Trophoblast cell (in vitro differentiated cells and primary cell): ENCODE data around the gene ARHGAP10.

Experiments used
- DNase-seq, 2 donors: peaks; one replicate each; pipeline ENCODE4 v3.0.0-alpha.2; 2016
- H2AFZ ChIP-seq: 2 replicates; pipeline ENCODE4 v1.6.1; 2013; ENCODE audit warnings: low read length, moderate library complexity, mild to moderate bottlenecking; ENCODE audit not compliant: insufficient read depth, poor library complexity
- H2AK5ac ChIP-seq: 2 replicates; pipeline ENCODE4 v1.6.1; 2013; ENCODE audit warnings: mild to moderate bottlenecking, low read length
- H2BK120ac ChIP-seq: 2 replicates; pipeline ENCODE4 v1.6.1; 2013; ENCODE audit warnings: low read length, mild to moderate bottlenecking, moderate library complexity; ENCODE audit not compliant: insufficient read depth, poor library complexity
- H2BK12ac ChIP-seq: 2 replicates; pipeline ENCODE4 v1.6.1; 2013; ENCODE audit warnings: mild to moderate bottlenecking, low read length, moderate library complexity
- H2BK5ac ChIP-seq: 2 replicates; pipeline ENCODE4 v1.6.1; 2013; ENCODE audit warnings: low read length, low read depth, moderate library complexity, mild to moderate bottlenecking; ENCODE audit not compliant: poor library complexity
- H3K14ac ChIP-seq: 2 replicates; pipeline ENCODE4 v1.6.1; 2013; ENCODE audit warnings: mild to moderate bottlenecking, low read length
- H3K18ac ChIP-seq: 2 replicates; pipeline ENCODE4 v1.6.1; 2013; ENCODE audit warnings: mild to moderate bottlenecking, low read length
- H3K23ac ChIP-seq: 2 replicates; pipeline ENCODE4 v1.6.1; 2013; ENCODE audit warnings: low read length
- H3K27ac ChIP-seq: 2 replicates; pipeline ENCODE4 v1.5.1; 2013; ENCODE audit warnings: low read depth, mild to moderate bottlenecking, inconsistent platforms, low read length, moderate library complexity
- H3K27me3 ChIP-seq: 2 replicates; pipeline ENCODE4 v1.6.1; 2013; ENCODE audit warnings: inconsistent platforms, mild to moderate bottlenecking, low read length, moderate library complexity; ENCODE audit not compliant: insufficient read depth
- H3K36me3 ChIP-seq, 2 experiments: 1 replicate in 1 of 2; 2 replicates in 1 of 2; pipeline ENCODE4 v1.6.1; 2013; ENCODE audit warnings: low read length in 2 of 2, mild to moderate bottlenecking in 2 of 2, moderate library complexity in 1 of 2; ENCODE audit not compliant: insufficient read depth in 2 of 2, control insufficient read depth in 1 of 2
- H3K4ac ChIP-seq: 2 replicates; pipeline ENCODE4 v1.6.1; 2013; ENCODE audit warnings: low read depth, mild to moderate bottlenecking, low read length, moderate library complexity
- H3K4me1 ChIP-seq, 2 experiments: 1 replicate in 1 of 2; 2 replicates in 1 of 2; pipeline ENCODE4 v1.6.1; 2013; ENCODE audit warnings: low read length in 2 of 2, mild to moderate bottlenecking in 2 of 2, moderate library complexity in 1 of 2; ENCODE audit not compliant: insufficient read depth in 2 of 2, control insufficient read depth in 1 of 2
- H3K4me2 ChIP-seq: 2 replicates; pipeline ENCODE4 v1.6.1; 2013; ENCODE audit warnings: inconsistent platforms, mild to moderate bottlenecking, low read length, moderate library complexity
- H3K4me3 ChIP-seq: 2 replicates; pipeline ENCODE4 v1.5.1; 2013; ENCODE audit warnings: mild to moderate bottlenecking, low read depth, low read length, inconsistent platforms
- H3K79me1 ChIP-seq: one replicate; pipeline ENCODE4 v1.6.1; 2013; ENCODE audit warnings: low read length
- H3K79me2 ChIP-seq: 2 replicates; pipeline ENCODE4 v1.6.1; 2013; ENCODE audit warnings: low read length, mild to moderate bottlenecking; ENCODE audit not compliant: control insufficient read depth, insufficient read depth, poor library complexity
- H3K9ac ChIP-seq: 2 replicates; pipeline ENCODE4 v1.6.1; 2013; ENCODE audit warnings: mild to moderate bottlenecking, low read length
- H3K9me3 ChIP-seq: 2 replicates; pipeline ENCODE4 v1.6.1; 2013; ENCODE audit warnings: low read depth, mild to moderate bottlenecking, control low read depth, inconsistent platforms, low read length; ENCODE audit not compliant: insufficient read depth
- H4K12ac ChIP-seq: 2 replicates; pipeline ENCODE4 v1.6.1; 2013; ENCODE audit warnings: low read depth, mild to moderate bottlenecking, low read length, moderate library complexity
- H4K8ac ChIP-seq: 2 replicates; pipeline ENCODE4 v1.6.1; 2013; ENCODE audit warnings: low read depth, mild to moderate bottlenecking, low read length, moderate library complexity
- H4K91ac ChIP-seq: one replicate; pipeline ENCODE4 v1.6.1; 2013; ENCODE audit warnings: low read depth, mild to moderate bottlenecking, low read length, moderate library complexity
- WGBS: extraction: QIAGEN DNeasy Blood & Tissue Kit; methylation state at CpG from one replicate; pipeline ENCODE4 v1.1.7; 2013; ENCODE audit warnings: missing lambda C conversion rate; ENCODE audit not compliant: insufficient read length, insufficient coverage; ENCODE audit errors: extremely low coverage; 5-methylcytosine and 5-hydroxymethylcytosine counted together

Gene ARHGAP10

DNA sequence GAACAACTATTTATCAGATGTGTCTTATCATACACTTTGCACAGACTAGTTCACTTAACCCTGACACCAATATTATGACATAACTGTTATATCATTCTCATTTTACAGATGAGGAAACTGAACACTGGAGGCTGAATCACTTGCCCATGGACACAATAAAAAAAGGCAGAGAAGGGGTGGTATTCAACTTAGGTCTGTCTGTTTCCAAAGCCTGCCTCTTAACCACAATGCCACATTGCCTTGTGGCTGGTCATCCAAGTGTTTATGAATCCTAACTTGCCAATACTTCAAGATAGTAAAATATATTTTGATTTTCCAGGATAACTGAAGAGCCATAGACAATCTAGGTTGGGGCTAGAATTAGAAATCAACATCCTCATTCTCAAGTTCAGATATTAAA lies 382.5 kb downstream of the ARHGAP10 start:
- Histone ChIP-seq H3K4ac (no peak overlapping the region), H2BK120ac (no peak overlapping the region), H3K4me2 (no peak overlapping the region), H3K4me1 (no peaks in the 10 kb centered on the region), H3K36me3 (no peaks in the 10 kb centered on the region), H3K18ac (no peak overlapping the region), H2BK5ac (no peak overlapping the region), H3K79me2 (no peaks in the 10 kb centered on the region), H2AK5ac (no peak overlapping the region), H3K79me1 (no peaks in the 10 kb centered on the region), H3K27ac (no peak overlapping the region), H3K9me3 (no peaks in the 10 kb centered on the region), H4K91ac (no peak overlapping the region), H4K12ac (no peak overlapping the region), H3K14ac (no peak overlapping the region), H3K23ac (no peak overlapping the region), H2BK12ac (no peak overlapping the region), H3K4me3 (no peak overlapping the region), H4K8ac (no peak overlapping the region), H3K9ac (no peak overlapping the region), H3K27me3 (no peaks in the 10 kb centered on the region), H2AFZ (no peak overlapping the region)
- DNase-seq, result no peak

DNA sequence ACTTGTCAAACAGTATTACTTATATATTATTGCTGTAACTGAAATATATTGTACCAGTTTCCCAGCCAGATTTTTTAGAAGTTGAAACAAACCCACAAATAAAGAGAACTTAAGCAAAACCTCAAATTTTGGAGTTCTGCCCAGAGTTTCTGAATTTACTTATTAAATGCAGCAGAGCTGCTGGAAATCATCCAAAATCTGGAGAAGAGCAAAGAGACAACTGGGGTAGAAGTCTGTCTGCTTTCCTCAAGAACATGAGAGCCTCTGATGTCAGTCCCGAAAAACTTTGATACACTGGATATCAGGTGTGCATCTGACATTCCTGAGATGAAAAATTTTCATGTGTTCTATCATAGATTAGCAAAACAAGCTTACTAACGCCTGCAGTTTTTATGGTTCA lies 384.4 kb downstream of the ARHGAP10 start:
- H3K79me2 ChIP-seq, result no peaks in the 10 kb centered on the region
- H2BK12ac ChIP-seq, result no peak overlapping the region
- no peak overlapping the region for H2BK120ac ChIP-seq
- no peaks in the 10 kb centered on the region for H3K4me1 ChIP-seq
- no peak overlapping the region for H3K27ac ChIP-seq
- no peak overlapping the region for H3K4ac ChIP-seq
- no peak overlapping the region for H3K4me3 ChIP-seq
- H3K9ac ChIP-seq, result no peak overlapping the region
- DNase-seq, result peak in 1 of 2 donors; percentile 34
- WGBS, result no CpG with 5 or more reads among the region's 2 CpGs
- H3K23ac ChIP-seq, result no peak overlapping the region
- no peak overlapping the region for H4K91ac ChIP-seq
- H3K36me3 ChIP-seq, result no peaks in the 10 kb centered on the region
- no peak overlapping the region for H3K18ac ChIP-seq
- H2BK5ac ChIP-seq, result no peak overlapping the region
- no peak overlapping the region for H2AFZ ChIP-seq
- H3K9me3 ChIP-seq, result no peaks in the 10 kb centered on the region
- H2AK5ac ChIP-seq, result no peak overlapping the region
- H4K8ac ChIP-seq, result no peak overlapping the region
- no peak overlapping the region for H4K12ac ChIP-seq
- no peak overlapping the region for H3K14ac ChIP-seq
- no peaks in the 10 kb centered on the region for H3K27me3 ChIP-seq
- no peaks in the 10 kb centered on the region for H3K79me1 ChIP-seq
- no peak overlapping the region for H3K4me2 ChIP-seq

DNA sequence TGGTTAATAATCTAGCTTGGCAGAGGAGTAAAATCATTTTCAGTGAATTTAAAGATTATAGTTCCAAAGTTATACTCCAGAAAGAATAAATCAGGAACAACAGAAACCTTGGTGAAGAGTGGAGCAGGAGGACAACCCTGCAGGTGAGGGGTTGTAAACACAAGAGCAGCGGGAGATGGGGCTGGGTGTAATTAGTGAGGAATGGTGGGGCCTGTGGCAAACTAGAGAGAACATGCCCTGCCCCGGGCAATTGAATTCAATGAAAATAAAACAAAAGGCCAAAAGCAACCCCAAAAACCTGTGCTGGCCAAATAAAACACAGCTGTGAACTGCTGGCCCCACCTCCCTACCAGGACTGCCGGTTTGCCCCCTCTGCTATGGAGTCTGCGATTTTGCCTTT lies 385.1 kb downstream of the ARHGAP10 start:
- H3K27me3 ChIP-seq, result no peaks in the 10 kb centered on the region
- no peaks in the 10 kb centered on the region for H3K4me1 ChIP-seq
- H3K4ac ChIP-seq, result no peak overlapping the region
- H2AFZ ChIP-seq, result no peak overlapping the region
- H3K14ac ChIP-seq, result no peak overlapping the region
- H3K18ac ChIP-seq, result no peak overlapping the region
- WGBS, result no CpG with 5 or more reads among the region's 4 CpGs
- no peak overlapping the region for H4K8ac ChIP-seq
- H2BK12ac ChIP-seq, result no peak overlapping the region
- H3K4me3 ChIP-seq, result no peak overlapping the region
- no peak for DNase-seq
- H3K9me3 ChIP-seq, result no peaks in the 10 kb centered on the region
- no peaks in the 10 kb centered on the region for H3K36me3 ChIP-seq
- no peak overlapping the region for H2BK120ac ChIP-seq
- no peaks in the 10 kb centered on the region for H3K79me2 ChIP-seq
- H3K27ac ChIP-seq, result no peak overlapping the region
- H3K4me2 ChIP-seq, result no peak overlapping the region
- no peak overlapping the region for H4K12ac ChIP-seq
- H3K79me1 ChIP-seq, result no peaks in the 10 kb centered on the region
- no peak overlapping the region for H2BK5ac ChIP-seq
- no peak overlapping the region for H4K91ac ChIP-seq
- no peak overlapping the region for H3K9ac ChIP-seq
- no peak overlapping the region for H3K23ac ChIP-seq
- H2AK5ac ChIP-seq, result no peak overlapping the region

DNA sequence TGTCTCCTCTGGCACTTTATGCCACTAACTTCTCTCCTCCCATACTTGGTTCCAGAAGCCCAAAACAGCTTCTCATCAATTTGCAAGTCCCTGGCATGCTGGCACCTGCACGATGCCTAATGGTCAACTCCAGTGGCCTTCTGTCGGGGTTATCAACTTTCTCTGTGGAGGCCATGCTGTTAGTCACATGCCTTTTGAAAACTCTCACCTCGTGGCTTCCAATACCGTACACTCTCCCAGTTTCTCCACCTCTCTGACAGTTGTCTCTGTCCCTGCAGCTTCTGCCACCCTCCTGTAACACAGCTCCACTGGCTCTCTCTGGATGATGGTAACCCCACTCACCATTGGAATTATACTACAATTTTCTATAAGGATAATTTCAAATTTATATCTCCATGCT lies 386.3 kb downstream of the ARHGAP10 start:
- Histone ChIP-seq H3K23ac (no peak overlapping the region), H2BK5ac (no peak overlapping the region), H2AK5ac (no peak overlapping the region), H3K14ac (no peak overlapping the region), H3K79me1 (no peaks in the 10 kb centered on the region), H3K4me1 (no peaks in the 10 kb centered on the region), H3K79me2 (no peaks in the 10 kb centered on the region), H3K27ac (no peak overlapping the region), H4K12ac (no peak overlapping the region), H3K27me3 (no peaks in the 10 kb centered on the region), H4K91ac (no peak overlapping the region), H4K8ac (no peak overlapping the region), H2AFZ (no peak overlapping the region), H3K4ac (no peak overlapping the region), H3K18ac (no peak overlapping the region), H3K4me2 (no peak overlapping the region), H2BK12ac (no peak overlapping the region), H3K36me3 (no peaks in the 10 kb centered on the region), H3K4me3 (no peak overlapping the region), H3K9me3 (no peaks in the 10 kb centered on the region), H2BK120ac (no peak overlapping the region), H3K9ac (no peak overlapping the region)
- no peak for DNase-seq
- whole genome bisulfite sequencing, result no CpG with 5 or more reads among the region's 4 CpGs

DNA sequence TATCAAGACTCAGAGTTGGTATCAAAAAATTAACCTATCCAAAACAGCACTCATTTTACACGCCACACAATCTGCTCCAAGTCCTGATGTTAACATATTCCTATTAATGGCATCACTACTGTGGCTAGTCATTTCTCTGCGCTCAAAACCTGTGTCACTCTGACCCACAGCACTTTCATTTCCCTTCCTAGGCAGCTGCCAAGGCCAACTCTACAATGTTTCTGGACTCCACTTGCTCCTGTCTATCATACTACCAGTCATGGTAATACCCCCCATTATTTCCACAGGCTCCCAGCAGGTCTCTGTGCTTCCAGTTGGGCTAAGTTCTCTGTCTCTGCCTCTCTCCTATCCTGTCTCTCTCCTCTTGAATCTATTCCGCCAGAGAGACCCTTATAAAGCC lies 386.7 kb downstream of the ARHGAP10 start:
- no peaks in the 10 kb centered on the region for H3K79me2 ChIP-seq
- no peaks in the 10 kb centered on the region for H3K27me3 ChIP-seq
- no peaks in the 10 kb centered on the region for H3K9me3 ChIP-seq
- no peak overlapping the region for H3K4ac ChIP-seq
- H3K4me1 ChIP-seq, result no peaks in the 10 kb centered on the region
- H4K8ac ChIP-seq, result no peak overlapping the region
- no peak overlapping the region for H3K27ac ChIP-seq
- no peak overlapping the region for H3K9ac ChIP-seq
- no peak overlapping the region for H2AK5ac ChIP-seq
- no peak for DNase-seq
- no peaks in the 10 kb centered on the region for H3K79me1 ChIP-seq
- no peak overlapping the region for H3K23ac ChIP-seq
- no peak overlapping the region for H3K18ac ChIP-seq
- no peak overlapping the region for H3K4me3 ChIP-seq
- H2AFZ ChIP-seq, result no peak overlapping the region
- H2BK12ac ChIP-seq, result no peak overlapping the region
- H3K36me3 ChIP-seq, result no peaks in the 10 kb centered on the region
- H3K4me2 ChIP-seq, result no peak overlapping the region
- H2BK5ac ChIP-seq, result no peak overlapping the region
- no peak overlapping the region for H3K14ac ChIP-seq
- no peak overlapping the region for H4K91ac ChIP-seq
- H4K12ac ChIP-seq, result no peak overlapping the region
- no peak overlapping the region for H2BK120ac ChIP-seq
- WGBS, result no CpG with 5 or more reads among the region's 3 CpGs
